NCI-H146 (cell line): ENCODE measurements around the gene CD27.
A peak's percentile ranks its signal among the peaks of the same experiment; 100 is the strongest.

ENCODE experiments used
- DNase-seq: peaks from one replicate; lab custom pipeline; 2025; lab: John Stamatoyannopoulos, UW

CD27 gene

DNA sequence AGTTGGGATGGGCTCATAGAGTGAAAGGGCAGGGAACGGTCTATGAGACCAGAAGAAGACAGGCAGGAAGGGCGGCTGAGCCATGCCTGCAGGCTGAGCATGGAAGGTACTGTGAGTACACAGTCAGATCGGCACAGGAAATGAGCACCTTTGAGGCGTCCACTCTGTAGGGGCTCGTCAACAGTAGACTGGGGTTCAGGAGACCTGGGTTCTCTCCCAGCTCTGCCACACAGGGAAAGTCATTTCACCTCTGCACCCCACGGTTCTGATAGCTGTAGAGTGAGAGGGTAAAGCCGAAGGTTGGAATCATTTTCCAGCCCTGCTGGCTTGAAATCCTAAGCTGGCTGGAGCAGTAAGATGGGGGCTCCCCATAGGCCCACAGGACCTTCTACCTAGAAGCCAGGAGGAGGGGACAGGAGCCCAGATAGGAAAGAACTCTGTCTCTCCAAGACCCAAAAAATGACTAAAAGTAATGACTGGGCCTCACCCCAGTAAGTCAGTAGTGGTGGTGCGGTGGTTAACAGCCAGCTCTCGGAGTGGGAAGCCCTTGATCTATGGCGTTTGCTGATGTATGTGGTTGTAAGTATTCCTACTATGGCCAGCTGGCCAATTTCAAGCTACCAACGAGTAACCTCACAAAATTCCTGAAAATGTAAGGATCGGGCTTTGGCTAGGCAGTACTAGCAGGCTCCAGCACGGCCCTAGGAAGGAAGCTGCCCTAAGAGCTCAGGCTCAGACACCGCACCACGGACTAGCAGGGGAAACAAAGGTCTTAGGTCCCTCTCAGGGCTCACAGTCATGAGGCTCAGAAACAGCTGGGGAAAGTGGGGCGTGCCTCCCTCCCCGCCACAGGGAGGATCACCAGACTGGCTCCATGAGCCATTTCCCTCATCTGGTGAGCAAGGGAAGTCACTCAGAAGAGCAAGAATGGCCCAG, 10.3 kb upstream of the CD27 start:
- no peak for DNase-seq

- no peak for DNase-seq
These were observed 8.6 kb upstream of the CD27 start for GRCh38 chr12:6435961-6436715.

DNA sequence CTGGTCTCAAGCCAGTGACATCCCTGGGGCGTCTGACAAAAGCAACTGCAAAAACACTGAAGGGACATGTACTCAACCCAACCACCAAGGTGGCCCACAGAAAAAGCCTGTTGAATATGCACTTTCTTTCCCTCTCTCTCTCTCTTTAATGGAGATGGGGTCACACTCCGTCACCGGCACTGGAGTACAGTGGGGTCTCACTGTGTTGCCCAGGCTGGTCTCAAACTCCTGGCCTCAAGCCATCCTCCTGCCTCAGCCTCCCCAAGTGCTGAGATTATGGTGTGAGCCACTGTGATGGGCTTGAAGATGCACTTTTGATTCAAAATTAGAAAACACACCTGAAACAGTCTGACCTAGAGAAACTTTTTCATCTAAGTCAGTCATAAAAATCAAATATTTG, 7.2 kb upstream of the CD27 start:
- no peak for DNase-seq

DNA sequence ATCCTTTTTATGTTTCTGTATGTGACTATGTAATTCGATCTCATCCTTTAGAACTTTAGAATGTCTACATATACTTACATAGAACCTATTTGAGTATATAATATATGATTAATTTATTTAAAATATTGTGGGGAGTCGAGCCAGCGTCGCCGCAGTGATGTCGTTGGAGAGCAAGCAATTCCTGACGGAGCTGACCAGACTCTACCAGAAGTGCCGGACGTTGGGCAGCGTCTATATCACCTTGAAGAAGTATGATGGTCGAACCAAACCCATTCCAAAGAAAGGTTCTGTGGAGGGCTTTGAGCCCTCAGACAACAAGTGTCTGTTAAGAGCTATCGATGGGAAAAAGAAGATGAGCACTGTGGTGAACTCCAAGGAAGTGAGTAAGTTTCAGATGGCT, 6.4 kb upstream of the CD27 start:
- DNase-seq, result no peak

GRCh38 chr12:6440391-6440790, 4.4 kb upstream of the CD27 start:
- DNase-seq, result no peak

GRCh38 chr12:6442836-6443235, 1.9 kb upstream of the CD27 start:
- no peak for DNase-seq

DNA sequence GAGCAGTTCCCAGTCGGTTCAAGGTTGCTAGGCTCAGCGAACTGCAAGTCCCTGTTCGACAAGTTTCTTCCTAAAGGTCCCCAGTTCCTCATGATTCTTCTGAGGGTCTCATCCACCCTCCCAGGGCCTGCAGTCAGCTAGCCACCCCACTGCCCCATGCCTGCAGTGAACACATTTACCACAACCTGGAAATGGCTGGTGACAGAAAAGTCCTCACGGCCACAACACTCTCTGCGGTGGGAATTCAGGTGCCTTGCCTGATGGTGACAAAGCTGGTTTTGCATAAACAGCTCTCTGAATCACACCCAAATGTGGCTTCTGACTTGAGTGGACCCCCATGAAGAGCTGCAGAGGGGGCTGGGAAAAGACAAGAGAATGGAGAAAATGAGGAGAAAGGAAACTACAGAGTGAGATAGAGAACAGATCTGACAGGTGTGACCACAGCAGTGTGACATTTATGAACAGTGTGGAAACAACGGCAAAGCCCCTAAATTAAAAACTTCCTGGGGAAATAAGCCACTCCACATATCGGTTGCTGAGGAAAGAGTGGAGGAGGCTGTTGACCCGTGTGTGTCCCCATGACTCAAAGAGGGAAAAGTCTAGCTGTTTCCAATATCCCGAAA, 1.3 kb upstream of the CD27 start:
- DNase-seq, result no peak

DNA sequence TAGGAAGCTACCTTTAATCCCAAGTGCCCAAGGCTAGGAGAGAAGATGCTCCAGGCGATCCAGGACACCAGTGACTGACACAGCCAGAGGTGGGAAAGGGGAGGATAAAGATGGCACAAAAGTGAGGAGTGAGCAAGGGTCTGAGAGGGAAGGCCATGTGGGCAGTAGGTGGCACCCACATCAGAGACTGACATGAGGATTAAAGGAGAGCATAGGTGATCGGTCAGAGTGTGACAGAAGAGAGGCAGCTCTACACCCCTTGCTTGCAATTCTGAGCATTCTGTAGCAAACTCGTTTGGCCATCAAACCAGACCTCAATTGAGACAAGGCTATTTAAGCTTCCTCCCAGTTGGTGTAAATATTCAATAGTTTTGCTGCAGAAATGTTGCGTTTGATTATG, 724 bp upstream of the CD27 start:
- DNase-seq, result no peak

- DNase-seq, result peak; percentile 49
These were observed 5.5 kb downstream of the CD27 start for GRCh38 chr12:6450091-6450868.

DNA sequence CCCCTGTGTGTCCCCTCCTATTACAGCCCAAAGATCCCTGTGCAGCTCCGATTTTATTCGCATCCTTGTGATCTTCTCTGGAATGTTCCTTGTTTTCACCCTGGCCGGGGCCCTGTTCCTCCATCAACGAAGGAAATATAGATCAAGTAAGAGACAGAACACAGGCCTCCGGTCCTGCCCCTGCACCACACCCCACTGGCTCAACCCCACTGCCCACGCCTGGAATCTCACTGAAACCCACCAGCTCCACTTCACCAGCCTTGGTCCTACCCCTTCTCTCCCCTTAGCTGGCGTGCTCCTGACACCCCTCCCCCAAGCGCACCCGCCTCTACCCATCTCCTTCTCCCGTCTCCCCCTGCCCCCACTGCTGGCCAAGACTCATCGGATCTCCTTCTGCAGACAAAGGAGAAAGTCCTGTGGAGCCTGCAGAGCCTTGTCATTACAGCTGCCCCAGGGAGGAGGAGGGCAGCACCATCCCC, 6.2 kb downstream of the CD27 start:
- no peak for DNase-seq

- peak; percentile 99 for DNase-seq
These were observed 6.8 kb downstream of the CD27 start, which contains the start of gene TAPBPL for GRCh38 chr12:6451348-6452244. TSS of gene TAPBPL (plus strand) at chr12:6452042. CDS start at chr12:6452249, 207 bp downstream.

- peak; percentile 77 for DNase-seq
These were observed 7.6 kb downstream of the CD27 start for GRCh38 chr12:6452245-6452943.

GRCh38 chr12:6452944-6453630, 8.3 kb downstream of the CD27 start:
- DNase-seq, result peak; percentile 69

DNA sequence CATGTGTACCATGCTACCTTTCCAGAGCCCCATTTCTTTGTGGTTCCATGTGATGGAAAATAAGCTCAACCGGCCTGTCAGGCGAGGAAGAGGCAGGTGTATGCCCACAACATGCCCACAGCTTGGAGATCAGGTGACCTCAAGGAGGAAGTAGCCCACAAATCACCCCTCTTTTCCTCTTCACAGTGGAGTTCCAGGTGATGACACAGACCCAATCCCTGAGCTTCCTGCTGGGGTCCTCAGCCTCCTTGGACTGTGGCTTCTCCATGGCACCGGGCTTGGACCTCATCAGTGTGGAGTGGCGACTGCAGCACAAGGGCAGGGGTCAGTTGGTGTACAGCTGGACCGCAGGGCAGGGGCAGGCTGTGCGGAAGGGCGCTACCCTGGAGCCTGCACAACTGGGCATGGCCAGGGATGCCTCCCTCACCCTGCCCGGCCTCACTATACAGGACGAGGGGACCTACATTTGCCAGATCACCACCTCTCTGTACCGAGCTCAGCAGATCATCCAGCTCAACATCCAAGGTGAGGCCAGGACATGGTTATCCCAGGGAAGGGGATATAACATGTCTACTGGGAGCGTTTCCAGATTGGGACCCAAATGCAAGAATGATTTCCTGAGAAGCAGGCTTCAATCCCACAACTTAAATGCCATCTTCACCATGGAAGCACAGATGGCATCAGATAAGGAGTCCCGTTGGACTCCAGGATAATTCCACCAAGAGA, 12.6 kb downstream of the CD27 start:
- no peak for DNase-seq

DNA sequence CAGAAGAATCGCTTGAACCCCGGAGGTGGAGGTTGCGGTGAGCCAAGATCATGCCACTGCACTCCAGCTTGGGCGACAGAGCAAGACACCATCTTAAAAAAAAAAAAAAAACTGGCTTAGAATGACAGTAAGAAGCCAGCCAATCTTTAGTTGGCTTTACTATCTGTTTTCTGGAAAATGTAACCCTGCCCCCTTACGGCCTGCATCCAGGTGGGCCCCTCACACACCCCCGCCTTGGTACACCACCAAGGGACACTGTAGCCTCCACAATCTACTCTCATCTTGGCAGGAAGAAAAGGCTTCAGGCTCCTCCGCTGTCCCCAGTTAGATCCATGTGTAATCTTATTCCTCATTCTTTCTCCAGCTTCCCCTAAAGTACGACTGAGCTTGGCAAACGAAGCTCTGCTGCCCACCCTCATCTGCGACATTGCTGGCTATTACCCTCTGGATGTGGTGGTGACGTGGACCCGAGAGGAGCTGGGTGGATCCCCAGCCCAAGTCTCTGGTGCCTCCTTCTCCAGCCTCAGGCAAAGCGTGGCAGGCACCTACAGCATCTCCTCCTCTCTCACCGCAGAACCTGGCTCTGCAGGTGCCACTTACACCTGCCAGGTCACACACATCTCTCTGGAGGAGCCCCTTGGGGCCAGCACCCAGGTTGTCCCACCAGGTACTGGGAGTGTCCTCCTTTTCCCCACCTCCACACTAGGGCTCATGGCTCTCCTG, 13.7 kb downstream of the CD27 start:
- DNase-seq, result no peak

DNA sequence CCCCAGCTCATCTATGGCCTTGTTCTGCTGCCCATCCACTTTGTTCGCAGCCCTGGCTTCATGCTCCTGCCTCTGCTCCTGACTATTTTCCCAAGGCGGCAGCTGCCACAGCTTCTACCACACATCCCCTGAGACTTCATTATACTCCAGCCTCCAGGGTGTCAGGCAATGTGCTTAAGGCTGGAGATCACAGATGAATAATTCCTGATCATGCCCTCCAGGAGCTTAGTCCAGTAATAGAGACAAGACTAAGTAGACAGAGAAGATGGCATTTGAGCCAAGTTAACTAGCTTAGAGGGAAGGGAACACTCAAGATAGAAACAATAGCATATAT, 14.2 kb downstream of the CD27 start:
- no peak for DNase-seq

GRCh38 chr12:6460751-6461371, 16.1 kb downstream of the CD27 start:
- no peak for DNase-seq
